Tongue (tissue), 2 donors: ENCODE measurements around the gene FAT1. TPM values are rescaled to one million over a fixed set of nuclear protein-coding genes. Genes with fewer than 3 reads are reported as not detected.

ENCODE experiments used
- DNase-seq: peaks from one replicate; pipeline ENCODE4 v3.0.0-alpha.2; 2015
- total RNA-seq: library from RNA; depleted of rRNA; stranded (reverse); fragments of >200 nt; gene quantifications from one replicate; pipeline ENCODE4 v1.2.3, GENCODE V29; 2014

The FAT1 gene
- total RNA-seq, 1 donor from 2014 or later, result 151 TPM

DNA sequence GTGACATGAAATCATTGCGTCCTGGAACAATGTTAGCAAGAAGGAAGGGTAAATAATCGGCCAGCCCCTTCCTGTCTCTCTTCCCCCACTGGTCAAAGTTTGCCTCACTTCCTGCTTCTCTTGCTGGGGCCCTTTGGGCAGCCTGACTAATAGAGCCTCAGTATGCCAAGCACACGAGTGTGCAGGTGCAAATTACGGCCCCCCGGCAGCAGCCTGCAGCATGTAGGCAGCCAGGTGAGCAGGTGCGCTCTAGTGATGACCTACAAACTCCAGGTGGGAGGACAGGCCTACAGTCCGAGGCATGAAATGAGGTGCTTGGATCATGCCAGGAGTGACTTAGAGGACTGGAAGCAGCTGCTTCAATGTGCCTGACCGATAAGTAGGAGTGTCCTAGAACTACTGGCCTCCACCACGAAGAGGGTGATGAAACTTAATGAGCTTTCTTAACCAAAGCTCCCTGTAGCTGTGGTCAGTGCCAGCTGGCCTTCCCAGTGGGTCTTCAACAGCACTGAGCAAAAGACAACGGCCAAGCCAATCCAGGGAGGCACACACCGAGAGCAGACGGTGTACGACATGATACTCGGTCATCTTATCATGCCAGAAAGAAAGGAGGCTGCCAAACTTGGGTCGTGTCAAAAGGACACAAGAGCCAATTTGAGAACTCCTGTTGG is 26.1 kb upstream of the FAT1 start:
- no peak for DNase-seq

DNA sequence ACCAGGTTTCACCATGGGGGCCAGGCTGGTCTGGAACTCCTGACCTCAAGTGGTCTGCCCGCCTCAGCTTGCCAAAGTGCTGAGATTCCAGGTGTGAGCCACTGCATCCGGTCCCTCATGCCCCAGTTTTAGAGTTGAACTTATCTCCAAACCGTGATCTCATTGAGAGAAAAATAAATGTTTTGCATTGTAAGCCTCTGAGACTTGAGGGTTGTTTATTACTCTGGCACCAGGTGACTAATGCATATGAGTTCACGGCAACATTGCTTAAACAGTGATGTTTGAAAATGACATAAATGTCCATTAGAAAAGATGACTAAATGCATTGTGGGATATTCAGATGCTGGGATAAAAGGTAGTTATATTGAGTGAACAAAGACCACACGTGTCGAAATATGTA is 22.9 kb upstream of the FAT1 start:
- no peak for DNase-seq

- no peak for DNase-seq
Measured at GRCh38 chr4:186743261-186743660, 19.6 kb upstream of the FAT1 start.

GRCh38 chr4:186740822-186741221 is 17.2 kb upstream of the FAT1 start:
- no peak for DNase-seq

GRCh38 chr4:186739802-186740434 is 16.3 kb upstream of the FAT1 start:
- DNase-seq, result peak; percentile 61

- no peak for DNase-seq
Measured at GRCh38 chr4:186739317-186739716, 15.7 kb upstream of the FAT1 start.

- DNase-seq, result no peak
Measured at GRCh38 chr4:186738421-186738820, 14.8 kb upstream of the FAT1 start.

- no peak for DNase-seq
Measured at GRCh38 chr4:186737427-186737826, 13.8 kb upstream of the FAT1 start.

DNA sequence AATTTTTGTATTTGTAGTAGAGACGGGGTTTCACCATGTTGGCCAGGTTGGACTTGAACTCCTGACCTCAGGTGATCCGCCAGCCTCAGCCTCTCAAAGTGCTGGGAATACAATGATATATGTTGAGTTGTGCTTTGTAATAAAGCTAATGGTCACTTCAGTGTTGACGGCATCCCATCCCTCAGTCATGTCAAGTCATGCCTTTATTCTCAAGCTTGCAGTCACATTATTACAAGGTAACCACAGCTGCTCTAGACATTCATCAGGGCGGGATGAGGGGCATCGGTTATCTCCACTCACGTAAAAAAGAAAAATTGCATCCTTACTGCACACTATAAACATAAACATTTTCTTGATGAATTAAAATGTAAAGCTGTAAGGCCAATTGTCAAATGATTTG is 12.8 kb upstream of the FAT1 start:
- DNase-seq, result no peak

DNA sequence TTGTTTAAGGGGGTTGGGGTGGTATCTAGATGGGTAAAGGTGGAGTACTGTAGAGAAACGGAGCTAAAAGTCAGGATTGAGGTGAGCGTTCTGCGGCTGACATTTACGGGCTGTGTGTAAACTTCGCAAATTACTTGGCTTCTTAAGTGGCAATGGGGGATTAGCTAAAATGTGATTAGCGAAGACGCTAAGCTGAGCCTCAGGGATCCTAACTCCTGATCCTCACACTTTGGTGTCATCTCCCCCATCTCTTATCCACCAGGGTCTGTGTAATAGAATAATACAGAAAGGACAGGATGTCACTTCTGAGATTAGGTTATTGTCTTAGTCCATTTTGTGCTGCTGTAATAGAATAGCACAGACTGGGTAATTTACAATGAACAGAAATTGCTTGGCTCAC is 10.6 kb upstream of the FAT1 start:
- no peak for DNase-seq

- no peak for DNase-seq
Measured at GRCh38 chr4:186733778-186734177, 10.1 kb upstream of the FAT1 start.

- no peak for DNase-seq
Measured at GRCh38 chr4:186730621-186731020, 7.0 kb upstream of the FAT1 start.

DNA sequence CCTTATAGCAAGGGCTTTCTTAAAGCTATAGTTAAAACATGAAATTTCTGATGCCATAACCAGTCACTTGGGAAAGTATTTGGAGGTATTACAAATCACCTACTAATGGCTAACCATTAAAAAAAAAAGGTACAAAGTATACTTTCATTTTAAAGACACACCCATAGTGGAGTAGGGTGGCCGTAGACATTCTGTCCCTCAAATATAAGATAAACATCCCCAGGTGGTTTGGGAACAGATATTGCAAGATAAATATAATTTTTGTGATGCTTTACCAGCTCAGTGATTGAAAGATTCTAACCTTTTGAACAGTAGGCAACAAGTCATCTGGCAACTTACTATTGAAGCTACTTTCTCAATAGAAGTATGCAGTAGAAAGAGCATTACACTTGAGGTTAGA is 6.2 kb upstream of the FAT1 start:
- no peak for DNase-seq

GRCh38 chr4:186728631-186729271 is 5.1 kb upstream of the FAT1 start:
- no peak for DNase-seq

DNA sequence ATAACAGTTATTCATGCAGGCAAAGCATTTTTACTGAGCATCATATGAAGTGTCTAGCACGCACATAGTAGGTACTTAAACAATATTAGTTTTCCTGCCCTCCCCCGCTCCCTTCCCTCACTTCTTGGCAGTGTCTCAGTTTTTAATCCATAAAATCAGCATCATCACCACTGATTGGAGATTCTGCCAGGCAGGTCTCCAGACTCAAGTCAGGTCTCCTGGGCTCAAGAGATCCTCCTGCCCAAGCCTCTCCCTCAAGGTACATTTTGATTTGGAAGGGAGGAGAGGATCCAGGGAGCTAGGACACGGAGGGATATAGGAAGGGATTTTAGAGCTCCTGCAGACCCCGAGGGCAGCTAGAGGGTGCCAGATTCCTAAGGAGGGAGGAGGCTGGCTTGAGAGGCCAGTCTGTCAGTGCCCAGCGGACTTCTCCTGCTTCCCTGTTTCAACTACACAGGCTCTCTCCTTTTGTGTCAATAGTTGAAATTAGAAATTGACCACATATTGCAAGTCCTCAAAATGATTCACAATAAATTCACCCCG is 4.4 kb upstream of the FAT1 start:
- DNase-seq, result peak; percentile 59

- no peak for DNase-seq
Measured at GRCh38 chr4:186727169-186727976, 3.7 kb upstream of the FAT1 start.

GRCh38 chr4:186726426-186727168 is 2.9 kb upstream of the FAT1 start:
- peak; percentile 92 for DNase-seq

- peak; percentile 94 for DNase-seq
Measured at GRCh38 chr4:186725469-186726425, 2.1 kb upstream of the FAT1 start.

DNA sequence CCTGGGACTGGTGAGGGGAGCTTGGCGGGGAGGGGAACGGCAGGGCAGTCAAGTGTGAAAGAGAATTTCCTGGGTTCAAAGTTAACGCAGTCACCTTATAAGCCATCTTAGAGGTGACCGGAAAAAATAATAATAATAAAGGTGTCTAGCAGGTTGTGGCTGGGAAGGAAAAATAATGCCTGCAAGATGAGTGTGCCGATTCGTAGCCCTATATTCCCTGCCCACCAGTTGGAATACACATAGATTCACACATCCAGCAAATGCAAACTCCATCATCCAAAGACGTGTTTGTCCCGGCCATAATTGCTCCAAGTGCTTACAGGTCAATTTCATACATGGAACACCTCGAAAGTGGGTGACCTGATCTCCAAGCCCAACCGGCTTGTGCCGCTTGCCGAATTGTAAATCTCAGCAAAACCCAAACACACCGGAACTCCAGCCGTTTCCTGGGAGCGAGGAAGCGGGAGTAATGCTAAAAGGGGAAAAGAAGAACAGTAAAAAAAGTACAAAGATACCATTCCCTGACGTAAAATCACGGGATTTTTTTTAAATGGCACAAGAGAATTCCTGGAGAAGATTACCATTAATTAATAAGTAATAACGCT is 1.3 kb upstream of the FAT1 start:
- DNase-seq, result peak; percentile 66
